Measurements from ENCODE around the gene MST1.
"Not testable (repeated sequence)": the region's sequence is repeated elsewhere in the genome, so short reads cannot be mapped to it uniquely, and the experiment has no call there.

MST1 gene

GRCh38 chr3:49700453-49701128 lies 11.3 kb upstream of the MST1 start:
- FAIRE-seq, result no peak

- FAIRE-seq, result no peak
These were observed 10.7 kb upstream of the MST1 start for GRCh38 chr3:49700014-49700413.

- FAIRE-seq, result no peak
These were observed 10.2 kb upstream of the MST1 start for GRCh38 chr3:49699281-49699979.

- FAIRE-seq, result not testable (repeated sequence)
These were observed 6.2 kb upstream of the MST1 start for GRCh38 chr3:49695350-49696015.

- FAIRE-seq, result not testable (repeated sequence)
These were observed 5.3 kb upstream of the MST1 start for GRCh38 chr3:49694409-49695070.

GRCh38 chr3:49691481-49691880 lies 2.2 kb upstream of the MST1 start:
- FAIRE-seq, result not testable (repeated sequence)

GRCh38 chr3:49690856-49691255 lies 1.6 kb upstream of the MST1 start:
- FAIRE-seq, result not testable (repeated sequence)

GRCh38 chr3:49689908-49690624 lies 792 bp upstream of the MST1 start:
- FAIRE-seq, result not testable (repeated sequence)

GRCh38 chr3:49688338-49689045 lies 782 bp downstream of the MST1 start:
- not testable (repeated sequence) for FAIRE-seq

- FAIRE-seq, result not testable (repeated sequence)
These were observed 1.9 kb downstream of the MST1 start for GRCh38 chr3:49687424-49687795.

- not testable (repeated sequence) for FAIRE-seq
These were observed 2.4 kb downstream of the MST1 start for GRCh38 chr3:49686769-49687423.

- FAIRE-seq, result not testable (repeated sequence)
These were observed 2.9 kb downstream of the MST1 start for GRCh38 chr3:49686346-49686745.

- not testable (repeated sequence) for FAIRE-seq
These were observed 3.4 kb downstream of the MST1 start for GRCh38 chr3:49685846-49686245.

- not testable (repeated sequence) for FAIRE-seq
These were observed 4.2 kb downstream of the MST1 start for GRCh38 chr3:49685103-49685502.

- not testable (repeated sequence) for FAIRE-seq
These were observed 4.8 kb downstream of the MST1 start for GRCh38 chr3:49684453-49684852.

GRCh38 chr3:49683162-49683561 lies 6.1 kb downstream of the MST1 start:
- FAIRE-seq, result no peak

GRCh38 chr3:49681543-49681942 lies 7.7 kb downstream of the MST1 start:
- no peak for FAIRE-seq

- no peak for FAIRE-seq
These were observed 8.1 kb downstream of the MST1 start for GRCh38 chr3:49681232-49681522.

GRCh38 chr3:49680493-49681231 lies 8.6 kb downstream of the MST1 start:
- no peak for FAIRE-seq

- FAIRE-seq, result no peak
These were observed 13.4 kb downstream of the MST1 start for GRCh38 chr3:49675912-49676311.

- FAIRE-seq, result no peak
These were observed 14.7 kb downstream of the MST1 start for GRCh38 chr3:49674497-49674983.
